ENCODE results near the gene DIP2C.
"Not testable (repeated sequence)": the region's sequence is repeated elsewhere in the genome, so short reads cannot be mapped to it uniquely, and the experiment has no call there.

Gene DIP2C

GRCh38 chr10:427761-428519, 261.5 kb downstream of the DIP2C start:
- H3K9me2 ChIP-seq (replicated peaks; ENCODE audit: low read depth, low read length): no peaks in the 10 kb centered on the region
- no peaks in the 10 kb centered on the region for H4K20me1 ChIP-seq (ENCODE audit: insufficient read depth, low read length, poor library complexity, severe bottlenecking)
- no peaks in the 10 kb centered on the region for H3K4me1 ChIP-seq (ENCODE audit: insufficient read depth, low read length, poor library complexity, severe bottlenecking)
- H3F3A ChIP-seq (ENCODE audit: low read depth): no peaks in the 10 kb centered on the region
- H3K4me3 ChIP-seq (ENCODE audit: low read length, poor library complexity, severe bottlenecking): no peak overlapping the region
- H3K79me2 ChIP-seq (ENCODE audit: insufficient read depth, low read length): no peaks in the 10 kb centered on the region
- H3K9me3 ChIP-seq (ENCODE audit: insufficient read depth, low read depth, low read length): no peaks in the 10 kb centered on the region
- H3K27me3 ChIP-seq (ENCODE audit: insufficient read depth, low read length, poor library complexity, severe bottlenecking): no peaks in the 10 kb centered on the region
- H3K4me2 ChIP-seq (ENCODE audit: low read depth, low read length, poor library complexity, severe bottlenecking): no peak overlapping the region
- H2AFZ ChIP-seq (ENCODE audit: low read length): no peak overlapping the region
- TF ChIP-seq CTCF (conservative IDR thresholded peaks at IDR 0.05; ENCODE audit: low read length) (no peak), EZH2phosphoT487 (IDR thresholded peaks at IDR 0.05; ENCODE audit: borderline replicate concordance) (no peak)
- H3K36me3 ChIP-seq (ENCODE audit: insufficient read depth, low read length): no peaks in the 10 kb centered on the region
- no peak overlapping the region for H3K9ac ChIP-seq (ENCODE audit: low read depth, low read length, poor library complexity, severe bottlenecking)

GRCh38 chr10:425365-425764, 264.1 kb downstream of the DIP2C start:
- H3K36me3 ChIP-seq (ENCODE audit: insufficient read depth, low read length); H3K9me3 ChIP-seq (ENCODE audit: insufficient read depth, low read depth, low read length); H3K4me2 ChIP-seq (ENCODE audit: low read depth, low read length, poor library complexity, severe bottlenecking); H3K79me2 ChIP-seq (ENCODE audit: insufficient read depth, low read length); H3K27me3 ChIP-seq (ENCODE audit: insufficient read depth, low read length, poor library complexity, severe bottlenecking); H3K4me1 ChIP-seq (ENCODE audit: insufficient read depth, low read length, poor library complexity, severe bottlenecking); H3F3A ChIP-seq (ENCODE audit: low read depth); H3K9me2 ChIP-seq (replicated peaks; ENCODE audit: low read depth, low read length); H2AFZ ChIP-seq (ENCODE audit: low read length); H3K4me3 ChIP-seq (ENCODE audit: low read length, poor library complexity, severe bottlenecking); H4K20me1 ChIP-seq (ENCODE audit: insufficient read depth, low read length, poor library complexity, severe bottlenecking); H3K9ac ChIP-seq (ENCODE audit: low read depth, low read length, poor library complexity, severe bottlenecking): not testable (repeated sequence)

GRCh38 chr10:424724-425123, 264.7 kb downstream of the DIP2C start:
- not testable (repeated sequence) for H3K9me3 ChIP-seq (ENCODE audit: insufficient read depth, low read depth, low read length); H3K4me3 ChIP-seq (ENCODE audit: low read length, poor library complexity, severe bottlenecking); H3K4me1 ChIP-seq (ENCODE audit: insufficient read depth, low read length, poor library complexity, severe bottlenecking); H3K9ac ChIP-seq (ENCODE audit: low read depth, low read length, poor library complexity, severe bottlenecking); H4K20me1 ChIP-seq (ENCODE audit: insufficient read depth, low read length, poor library complexity, severe bottlenecking); H3K79me2 ChIP-seq (ENCODE audit: insufficient read depth, low read length); H3K27me3 ChIP-seq (ENCODE audit: insufficient read depth, low read length, poor library complexity, severe bottlenecking); H2AFZ ChIP-seq (ENCODE audit: low read length); H3K9me2 ChIP-seq (replicated peaks; ENCODE audit: low read depth, low read length); H3F3A ChIP-seq (ENCODE audit: low read depth); H3K4me2 ChIP-seq (ENCODE audit: low read depth, low read length, poor library complexity, severe bottlenecking); H3K36me3 ChIP-seq (ENCODE audit: insufficient read depth, low read length)

GRCh38 chr10:423178-423577, 266.3 kb downstream of the DIP2C start:
- H3K79me2 ChIP-seq (ENCODE audit: insufficient read depth, low read length): no peaks in the 10 kb centered on the region
- H3K4me3 ChIP-seq (ENCODE audit: low read length, poor library complexity, severe bottlenecking): no peak overlapping the region
- H2AFZ ChIP-seq (ENCODE audit: low read length): no peak overlapping the region
- TF ChIP-seq CTCF (conservative IDR thresholded peaks at IDR 0.05; ENCODE audit: low read length) (no peak), EZH2phosphoT487 (IDR thresholded peaks at IDR 0.05; ENCODE audit: borderline replicate concordance) (no peak)
- no peak overlapping the region for H3K9ac ChIP-seq (ENCODE audit: low read depth, low read length, poor library complexity, severe bottlenecking)
- no peaks in the 10 kb centered on the region for H3K36me3 ChIP-seq (ENCODE audit: insufficient read depth, low read length)
- H3K4me2 ChIP-seq (ENCODE audit: low read depth, low read length, poor library complexity, severe bottlenecking): no peak overlapping the region
- no peaks in the 10 kb centered on the region for H3K4me1 ChIP-seq (ENCODE audit: insufficient read depth, low read length, poor library complexity, severe bottlenecking)
- H3K9me3 ChIP-seq (ENCODE audit: insufficient read depth, low read depth, low read length): no peaks in the 10 kb centered on the region
- H4K20me1 ChIP-seq (ENCODE audit: insufficient read depth, low read length, poor library complexity, severe bottlenecking): no peaks in the 10 kb centered on the region
- H3K27me3 ChIP-seq (ENCODE audit: insufficient read depth, low read length, poor library complexity, severe bottlenecking): peaks cover 4% of the 10 kb centered on the region
- H3F3A ChIP-seq (ENCODE audit: low read depth): no peaks in the 10 kb centered on the region
- no peaks in the 10 kb centered on the region for H3K9me2 ChIP-seq (replicated peaks; ENCODE audit: low read depth, low read length)

All from Loucy (cell line).